Embryonic facial prominence (tissue), 1 donor: ENCODE results near the gene ELOA2.
"Not testable (repeated sequence)": the region's sequence is repeated elsewhere in the genome, so short reads cannot be mapped to it uniquely, and the experiment has no call there.

Source experiments
- DNase-seq: peaks from one replicate; pipeline ENCODE4 v3.0.0-alpha.2; 2016; ENCODE audit errors: extremely low spot score

Gene ELOA2

GRCh38 chr18:47023769-47024465 is 11.5 kb downstream of the ELOA2 start:
- not testable (repeated sequence) for DNase-seq

- DNase-seq, result not testable (repeated sequence)
These were observed 12.6 kb downstream of the ELOA2 start for GRCh38 chr18:47022821-47023220.

- not testable (repeated sequence) for DNase-seq
These were observed 14.7 kb downstream of the ELOA2 start for GRCh38 chr18:47020757-47021156.

- not testable (repeated sequence) for DNase-seq
These were observed 15.6 kb downstream of the ELOA2 start for GRCh38 chr18:47019870-47020269.
